ENCODE measurements around the gene RNGTT.
"Not testable (repeated sequence)": the region's sequence is repeated elsewhere in the genome, so short reads cannot be mapped to it uniquely, and the experiment has no call there.

The RNGTT gene

DNA sequence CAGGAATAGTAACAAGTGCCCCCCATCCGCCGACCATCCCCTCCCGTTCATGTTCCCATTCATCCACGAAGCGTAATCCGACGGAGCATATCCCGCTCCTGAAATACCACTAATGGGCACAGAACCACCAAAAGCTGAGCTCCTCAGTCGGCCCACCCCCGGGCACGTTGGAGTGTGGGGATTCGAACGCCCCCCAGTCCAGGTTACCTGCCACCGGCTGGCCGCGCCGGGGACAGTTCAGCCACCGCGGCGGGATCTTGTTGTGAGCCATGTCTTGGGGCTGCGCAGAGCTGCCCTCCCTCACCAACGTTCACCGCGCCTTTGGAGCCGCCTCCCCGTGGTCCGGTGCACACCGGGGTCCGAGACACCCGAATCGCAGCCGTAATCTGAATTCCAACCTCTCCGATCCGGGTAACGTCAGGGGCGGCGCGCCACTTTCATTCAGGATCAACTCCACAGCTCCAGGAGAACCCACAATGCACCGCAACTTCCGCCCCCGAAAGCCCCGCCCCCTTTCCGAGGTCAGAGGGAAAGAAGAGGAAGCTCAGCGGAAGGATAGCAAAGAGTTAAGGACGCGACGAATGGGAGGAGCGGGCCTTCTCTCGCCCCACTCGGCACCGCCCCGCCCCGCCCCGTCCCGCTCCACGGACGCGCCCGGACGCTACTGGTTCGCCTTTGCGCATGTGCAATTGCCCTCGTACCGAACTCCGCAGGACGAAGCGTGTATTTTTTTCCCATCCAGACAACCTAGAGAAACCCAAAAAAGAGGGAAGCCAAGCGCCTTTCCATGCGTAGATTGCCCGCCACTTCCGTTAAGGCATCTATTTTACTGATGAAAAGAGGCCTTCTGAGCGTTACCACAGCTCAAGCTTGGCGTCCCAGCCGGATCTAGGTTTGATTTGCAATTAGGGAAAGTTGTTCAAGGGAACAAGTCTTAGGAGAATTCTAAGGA is at the start of gene RNGTT:
Gene RNGTT, minus strand, starts transcription at position 480 of the 952 bp plus-strand sequence. Its CDS starts 209 bp downstream, at position 271.
- DNase-seq (ENCODE audit: low read depth in 2 of 2, low spot score in 1 of 2), result peak; percentile 95 to 96

DNA sequence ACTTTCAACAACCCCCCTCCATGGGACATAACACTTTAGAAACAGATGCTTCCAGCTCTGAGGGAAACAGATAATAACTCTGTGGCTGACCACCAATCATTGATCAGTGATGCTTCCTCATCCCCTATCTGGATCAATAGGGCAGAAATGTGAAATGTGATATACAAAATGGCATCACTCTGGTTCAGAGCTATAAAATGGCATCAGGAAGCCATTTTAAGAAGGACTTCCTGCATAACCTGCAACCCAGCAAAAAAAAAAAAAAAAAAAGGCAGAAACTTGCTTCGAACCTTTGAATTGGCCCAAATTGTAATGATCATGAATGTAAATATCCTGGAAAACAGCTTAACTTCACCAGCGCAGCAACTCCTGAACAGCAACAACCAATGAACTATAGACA is 48.0 kb upstream of the RNGTT start:
- no peak for DNase-seq (ENCODE audit: low read depth in 2 of 2, low spot score in 1 of 2)

DNA sequence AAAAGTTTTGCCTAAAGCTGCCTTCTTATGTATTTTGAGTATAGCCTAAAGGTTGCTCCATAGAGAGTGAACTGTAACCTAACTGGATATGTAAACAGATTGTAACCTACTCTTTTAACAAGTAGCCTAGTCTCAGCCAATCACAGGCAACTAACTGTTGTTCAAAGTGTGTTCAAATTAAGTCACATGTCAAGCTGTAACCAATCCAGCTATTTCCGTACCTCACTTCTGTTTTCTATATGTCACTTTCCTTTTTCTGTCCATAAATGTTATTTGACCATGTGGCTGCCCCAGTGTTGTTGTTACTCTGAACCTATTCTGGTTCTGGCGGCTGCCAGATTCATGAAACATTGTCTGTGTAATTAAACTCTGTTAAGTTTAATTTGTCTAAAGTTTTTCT is 47.4 kb upstream of the RNGTT start:
- no peak for DNase-seq (ENCODE audit: low read depth in 2 of 2, low spot score in 1 of 2)

DNA sequence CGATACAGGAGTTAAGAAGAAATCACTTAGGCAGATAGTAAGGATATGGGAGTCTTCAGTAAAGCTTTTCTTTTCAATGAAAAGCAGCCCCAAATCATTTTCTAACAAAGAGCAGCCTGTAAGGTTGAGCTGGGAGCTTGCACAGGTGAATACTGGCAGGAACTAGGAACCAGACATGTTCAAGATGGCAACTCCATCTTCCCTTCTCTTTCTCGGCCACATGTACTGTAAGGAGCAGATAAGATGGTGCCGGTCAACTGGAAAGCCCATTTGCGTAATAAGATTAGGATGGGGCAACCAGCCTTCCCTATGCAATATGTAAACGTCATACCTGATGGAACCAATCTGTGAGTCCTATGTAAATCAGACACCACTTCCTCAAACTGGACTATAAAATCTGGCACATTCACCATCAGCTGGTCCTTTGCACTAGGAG is 46.2 kb upstream of the RNGTT start:
- DNase-seq (ENCODE audit: low read depth in 2 of 2, low spot score in 1 of 2), result no peak

DNA sequence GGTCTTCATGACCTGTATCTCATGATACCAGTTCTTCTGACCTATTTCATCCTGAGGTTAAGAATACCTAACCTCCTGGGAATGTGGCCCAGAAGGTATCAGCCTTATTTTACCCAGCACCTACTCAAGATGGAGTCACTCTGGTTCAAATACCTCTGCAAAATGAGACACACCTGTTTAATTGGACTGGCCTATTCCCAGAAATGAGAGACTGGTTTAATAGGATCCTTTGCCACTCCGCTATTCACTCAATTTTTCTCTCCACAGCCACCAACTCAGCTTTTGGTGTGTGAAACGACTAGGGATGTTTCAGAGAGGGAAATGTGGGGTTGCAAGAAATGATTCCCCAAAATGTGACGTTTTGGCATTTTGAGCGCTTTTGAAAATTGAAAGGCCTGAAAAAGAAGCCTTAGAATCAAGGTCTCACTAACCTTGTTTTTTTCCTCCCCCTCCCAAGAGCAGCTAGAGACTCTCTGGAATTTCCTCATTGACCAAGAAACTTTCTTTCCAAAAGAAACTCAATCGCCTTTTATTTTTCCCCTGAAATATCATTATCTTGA is 45.5 kb upstream of the RNGTT start:
- no peak for DNase-seq (ENCODE audit: low read depth in 2 of 2, low spot score in 1 of 2)

DNA sequence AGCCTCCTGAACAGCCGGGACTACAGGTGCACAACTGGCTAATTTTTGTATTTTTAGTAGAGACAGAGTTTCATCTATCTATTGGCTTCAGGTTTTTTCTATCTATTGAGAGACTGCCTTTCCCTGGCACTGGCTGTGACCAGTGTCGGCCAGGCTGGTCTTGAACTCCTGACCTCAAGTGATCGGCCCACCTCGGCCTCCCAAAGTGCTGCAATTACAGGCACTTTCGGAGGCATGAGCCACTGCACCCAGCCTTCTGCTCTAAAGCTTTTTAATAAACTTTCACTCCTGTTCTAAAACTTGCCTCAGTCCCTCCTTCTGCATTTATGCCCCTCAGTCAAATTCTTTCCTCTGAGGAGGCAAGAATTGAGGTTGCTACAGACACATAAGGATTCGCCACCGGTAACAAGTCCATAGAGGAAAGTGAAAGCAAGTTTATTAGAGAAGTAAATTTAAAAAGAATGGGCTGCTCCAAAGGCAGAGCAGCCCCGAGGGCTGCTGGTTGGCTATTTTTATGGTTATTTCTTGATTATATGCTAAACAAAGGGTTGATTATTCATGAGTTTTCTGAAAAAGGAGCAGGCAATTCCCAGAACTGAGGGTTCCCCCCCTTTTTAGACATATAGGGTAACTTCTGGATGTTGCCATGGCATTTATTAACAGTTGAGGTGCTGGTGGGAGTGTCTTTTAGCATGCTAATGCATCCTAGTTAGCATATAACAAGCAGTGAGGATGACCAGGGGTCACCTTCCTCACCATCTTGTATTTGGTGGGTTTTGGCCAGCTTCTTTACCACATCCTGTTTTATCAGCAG is 44.8 kb upstream of the RNGTT start:
- no peak for DNase-seq (ENCODE audit: low read depth in 2 of 2, low spot score in 1 of 2)

DNA sequence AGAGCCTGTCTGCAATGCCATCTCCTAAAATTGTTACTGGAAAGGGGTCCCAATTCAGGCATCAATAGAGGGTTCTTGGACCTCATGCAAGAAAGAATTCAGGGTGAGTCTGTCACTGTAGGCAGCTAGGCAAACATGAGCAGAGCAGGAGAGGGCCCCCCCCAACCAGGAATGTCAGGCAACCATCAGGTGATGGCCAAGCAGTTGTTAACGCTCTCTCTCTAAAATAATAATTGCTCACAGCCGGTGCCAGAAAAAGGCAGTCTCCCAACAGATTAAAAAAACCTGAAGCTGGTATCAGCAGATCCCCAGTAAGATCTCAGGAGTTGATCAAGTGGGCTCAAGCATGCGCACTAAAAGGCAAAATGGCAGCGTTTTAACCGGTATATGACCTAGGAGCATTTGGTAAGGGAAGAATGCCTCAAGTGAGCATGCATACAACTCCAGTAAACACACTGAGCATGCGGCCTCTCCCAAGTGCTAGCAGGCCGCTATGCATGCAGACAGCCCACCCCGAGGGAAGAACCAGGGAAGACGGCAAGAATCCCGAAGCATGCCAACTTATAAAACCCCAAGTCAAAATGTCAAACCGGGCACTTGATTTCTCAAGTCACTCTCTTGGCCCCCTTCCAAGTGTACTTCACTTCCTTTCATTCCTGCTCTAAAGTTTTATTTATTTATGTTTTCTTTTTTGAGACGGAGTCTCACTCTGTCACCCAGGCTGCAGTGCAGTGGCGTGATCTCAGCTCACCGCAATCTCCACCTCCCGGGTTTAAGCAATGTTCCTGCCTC is 44.0 kb upstream of the RNGTT start:
- no peak for DNase-seq (ENCODE audit: low read depth in 2 of 2, low spot score in 1 of 2)

DNA sequence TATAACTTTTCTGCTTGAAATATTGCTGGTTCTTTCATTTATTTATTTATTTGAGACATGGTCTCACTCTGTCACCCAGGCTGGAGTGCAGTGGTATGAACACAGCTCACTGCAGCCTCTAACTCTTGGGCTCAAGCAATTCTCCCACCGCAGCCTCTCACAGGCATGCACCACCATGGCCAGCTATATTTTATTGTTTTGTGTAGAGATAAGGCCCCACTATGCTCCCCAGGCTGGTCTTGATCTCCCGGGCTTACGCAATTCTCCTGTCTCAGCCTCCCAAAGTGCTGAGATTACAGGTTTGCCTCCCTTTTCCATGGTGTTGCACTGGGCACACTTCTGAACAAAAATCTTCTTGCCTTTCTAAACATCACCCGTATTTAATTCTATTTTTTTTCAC is 39.1 kb upstream of the RNGTT start:
- no peak for DNase-seq (ENCODE audit: low read depth in 2 of 2, low spot score in 1 of 2)

DNA sequence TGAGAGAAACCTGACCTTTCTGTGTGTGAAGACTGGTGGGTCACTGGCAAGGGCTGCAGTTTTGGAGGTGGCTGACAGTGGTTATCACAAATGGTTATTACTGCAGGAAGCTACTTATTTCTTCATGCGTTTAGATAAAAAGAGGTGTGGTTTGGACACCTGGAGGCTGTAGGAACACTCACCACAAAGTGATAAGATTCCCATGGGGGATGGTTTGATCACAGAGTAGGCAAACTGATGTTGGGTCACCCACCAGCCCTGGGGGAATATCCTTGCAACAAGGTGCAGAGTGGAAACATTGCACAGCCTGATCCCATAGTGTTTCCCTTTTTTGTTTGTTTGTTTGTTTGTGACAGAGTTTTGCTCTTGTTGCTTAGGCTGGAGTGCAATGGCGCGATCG is 33.9 kb upstream of the RNGTT start:
- DNase-seq (ENCODE audit: low read depth in 2 of 2, low spot score in 1 of 2), result no peak

DNA sequence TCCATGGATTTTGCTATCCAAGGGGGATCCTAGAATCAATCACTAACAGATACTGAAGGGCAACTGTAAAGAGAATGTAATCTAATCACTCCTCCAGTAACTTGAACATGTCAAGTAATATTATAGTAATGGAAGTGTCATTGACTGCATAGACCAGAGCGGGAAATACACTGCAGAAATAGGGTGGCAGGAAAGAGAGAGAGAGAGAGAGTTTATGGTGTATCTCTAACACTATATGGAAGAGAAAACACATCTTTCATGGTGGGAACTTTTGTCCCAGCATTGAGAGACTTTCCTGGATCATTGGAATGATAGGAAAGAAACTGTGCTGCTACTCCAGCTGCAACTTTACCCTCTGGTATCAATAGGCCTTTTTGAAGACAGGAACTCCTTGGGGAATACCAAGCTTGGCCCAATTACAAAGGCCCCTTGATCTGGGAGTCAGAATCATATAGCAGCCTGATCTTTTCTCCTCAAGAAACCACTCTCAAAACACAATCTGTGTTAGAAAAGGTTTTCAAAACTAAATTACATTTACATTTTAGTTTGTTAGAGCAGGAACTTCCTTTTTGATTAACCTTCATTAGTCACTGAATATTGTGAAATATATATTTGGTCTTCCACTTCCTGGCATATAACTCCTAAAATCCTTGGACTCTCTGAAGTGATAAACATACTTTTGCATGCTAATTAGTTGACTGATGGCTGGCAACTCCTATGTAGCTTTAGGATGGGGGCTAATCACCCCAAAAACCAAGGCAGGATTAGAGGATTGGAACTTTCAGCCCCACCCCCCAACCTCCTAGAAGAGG is 29.5 kb upstream of the RNGTT start:
- DNase-seq (ENCODE audit: low read depth in 2 of 2, low spot score in 1 of 2), result no peak

DNA sequence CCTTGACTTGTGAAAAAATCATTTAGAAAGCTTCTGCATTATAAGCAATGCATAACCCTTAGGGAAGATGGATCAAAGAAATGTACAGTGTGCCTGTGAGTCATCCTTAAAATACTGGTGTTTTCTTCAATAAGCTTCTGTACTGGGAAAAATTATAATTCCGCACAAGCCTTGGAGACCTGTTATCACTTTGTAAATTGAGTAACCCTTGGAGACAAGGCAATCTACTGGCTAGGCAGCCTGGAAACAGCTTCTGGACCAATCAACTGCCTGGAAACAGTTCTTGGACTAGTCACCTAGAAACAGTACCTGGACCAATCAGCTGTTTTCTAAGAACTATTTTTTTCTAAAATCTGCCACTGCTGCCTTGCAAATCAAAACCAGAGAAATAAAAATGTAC is 25.8 kb upstream of the RNGTT start:
- no peak for DNase-seq (ENCODE audit: low read depth in 2 of 2, low spot score in 1 of 2)

DNA sequence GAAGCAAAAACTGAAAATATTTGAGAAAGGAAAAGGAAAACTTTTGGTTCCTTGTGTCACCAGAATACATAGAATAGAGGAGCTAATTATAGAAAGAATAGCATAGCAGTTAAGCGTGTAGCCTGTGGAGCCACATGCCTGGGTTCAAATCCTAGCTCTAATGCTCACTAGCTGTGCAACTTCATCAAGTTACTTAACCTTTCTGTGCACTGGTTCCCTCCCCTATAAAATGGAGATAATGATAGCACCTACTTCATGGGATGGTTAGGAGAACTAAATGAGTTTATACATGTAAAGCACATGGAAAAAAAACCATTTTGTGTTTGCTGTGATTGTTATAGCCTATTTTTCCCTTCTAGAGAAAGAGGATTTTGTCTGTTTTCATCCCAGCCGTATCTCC is 24.5 kb upstream of the RNGTT start:
- no peak for DNase-seq (ENCODE audit: low read depth in 2 of 2, low spot score in 1 of 2)

DNA sequence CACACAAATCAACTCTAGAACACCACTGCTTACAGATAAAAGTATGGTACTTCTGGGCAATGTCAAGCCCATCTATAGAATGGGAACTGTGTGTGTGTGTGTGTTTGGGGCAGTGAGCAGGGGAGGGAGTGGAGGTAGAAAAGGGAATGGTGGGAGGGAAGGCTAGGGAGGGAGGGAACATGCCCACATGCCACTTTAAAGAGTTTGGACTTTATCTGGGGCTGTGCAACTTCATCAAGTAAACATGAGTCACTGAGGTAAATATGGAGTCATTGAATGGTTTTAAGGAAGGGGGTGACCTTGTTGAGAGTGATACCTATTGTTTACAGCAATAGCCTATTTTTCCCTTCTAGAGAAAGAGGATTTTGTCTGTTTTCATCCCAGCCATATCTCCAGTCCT is 22.5 kb upstream of the RNGTT start:
- DNase-seq (ENCODE audit: low read depth in 2 of 2, low spot score in 1 of 2), result no peak

DNA sequence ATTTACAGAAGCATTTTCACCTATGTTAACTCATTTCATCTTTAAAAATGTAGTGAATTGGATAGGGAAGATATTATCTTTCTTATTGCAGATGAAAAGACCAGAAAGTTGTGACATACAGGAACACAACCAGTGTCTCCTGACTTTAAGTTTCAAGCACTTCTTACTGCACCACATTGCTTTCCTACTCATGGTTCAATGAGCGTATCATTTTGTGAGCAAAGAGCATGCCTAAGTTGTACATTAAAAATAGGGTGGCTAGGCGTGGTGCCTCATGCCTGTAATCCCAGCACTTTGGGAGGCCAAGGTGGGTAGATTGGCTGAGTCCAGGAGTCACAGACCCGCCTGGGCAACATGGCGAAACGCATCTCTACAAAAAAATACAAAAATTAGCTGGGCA is 21.2 kb upstream of the RNGTT start:
- DNase-seq (ENCODE audit: low read depth in 2 of 2, low spot score in 1 of 2), result no peak

DNA sequence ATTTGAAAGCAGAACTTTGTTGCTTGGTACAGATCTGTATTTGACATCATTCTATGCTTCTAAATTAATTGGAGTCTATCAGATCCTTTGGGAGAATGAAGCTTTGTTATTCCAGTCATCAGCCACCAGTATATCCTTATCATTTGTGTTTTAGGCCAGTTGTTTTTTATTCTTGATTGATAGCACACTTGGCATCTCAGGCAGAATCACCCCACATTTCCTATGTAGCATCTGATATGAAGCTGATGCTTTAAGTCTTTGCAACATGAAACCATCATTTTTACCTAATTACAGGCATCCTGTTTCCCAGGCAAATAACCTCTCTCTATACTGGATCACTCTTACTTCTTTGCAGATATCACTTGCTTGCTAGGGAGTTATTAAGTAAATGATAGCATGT is 20.7 kb upstream of the RNGTT start:
- DNase-seq (ENCODE audit: low read depth in 2 of 2, low spot score in 1 of 2), result no peak

DNA sequence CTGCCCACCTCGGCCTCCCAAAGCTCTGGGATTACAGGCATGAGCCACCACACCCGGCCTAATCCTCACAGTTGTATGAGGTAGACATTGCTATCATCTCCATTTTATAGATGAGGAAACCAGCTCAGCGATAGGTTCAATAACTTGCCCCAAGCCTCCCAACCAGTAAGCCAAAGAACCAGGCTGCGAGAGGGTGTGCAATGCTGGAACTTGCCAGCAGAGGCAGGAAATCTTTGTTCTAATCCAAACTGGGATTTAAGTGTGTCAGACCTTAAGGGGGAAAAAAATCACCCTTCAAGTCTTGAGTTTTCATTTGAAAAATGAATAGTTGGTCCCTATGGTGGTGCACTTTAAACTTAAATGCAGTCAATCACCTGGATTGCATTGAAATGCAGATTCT is 20.1 kb upstream of the RNGTT start:
- DNase-seq (ENCODE audit: low read depth in 2 of 2, low spot score in 1 of 2), result no peak

DNA sequence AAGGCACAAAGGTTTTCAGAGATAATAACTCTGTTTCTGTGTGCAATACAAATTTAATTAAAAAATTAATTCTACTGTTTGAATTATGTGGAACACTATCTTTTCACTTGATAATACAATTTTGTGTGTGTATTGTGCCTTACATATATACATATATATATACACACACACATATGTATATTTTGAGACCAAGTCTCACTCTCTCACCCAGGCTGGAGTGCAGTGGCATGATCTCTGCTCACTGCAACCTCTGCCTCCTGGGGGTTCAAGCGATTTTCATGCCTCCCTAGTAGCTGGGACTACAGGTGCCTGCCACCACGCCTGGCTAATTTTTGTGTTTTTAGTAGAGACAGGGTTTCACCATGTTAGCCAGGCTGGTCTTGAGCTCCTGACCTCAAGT is 19.7 kb upstream of the RNGTT start:
- DNase-seq (ENCODE audit: low read depth in 2 of 2, low spot score in 1 of 2), result not testable (repeated sequence)

DNA sequence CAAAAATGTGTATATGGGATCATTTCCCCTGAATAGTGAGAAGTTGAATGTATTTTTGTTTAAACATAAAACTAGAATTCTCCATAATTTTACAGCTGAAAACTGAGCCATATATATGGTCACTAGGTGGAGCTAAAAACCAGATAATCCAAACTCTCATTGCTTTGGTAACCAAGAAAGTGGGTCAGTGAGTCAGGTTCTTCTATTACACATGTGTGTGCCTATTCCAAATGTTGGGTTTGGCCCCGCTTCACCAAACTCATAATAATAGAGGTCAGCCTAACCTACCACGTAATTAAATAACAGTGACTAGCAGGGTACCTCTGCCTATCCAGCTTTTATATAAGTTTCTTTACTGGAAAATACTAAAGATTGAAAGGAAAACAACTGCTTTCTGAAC is 19.3 kb upstream of the RNGTT start:
- no peak for DNase-seq (ENCODE audit: low read depth in 2 of 2, low spot score in 1 of 2)

DNA sequence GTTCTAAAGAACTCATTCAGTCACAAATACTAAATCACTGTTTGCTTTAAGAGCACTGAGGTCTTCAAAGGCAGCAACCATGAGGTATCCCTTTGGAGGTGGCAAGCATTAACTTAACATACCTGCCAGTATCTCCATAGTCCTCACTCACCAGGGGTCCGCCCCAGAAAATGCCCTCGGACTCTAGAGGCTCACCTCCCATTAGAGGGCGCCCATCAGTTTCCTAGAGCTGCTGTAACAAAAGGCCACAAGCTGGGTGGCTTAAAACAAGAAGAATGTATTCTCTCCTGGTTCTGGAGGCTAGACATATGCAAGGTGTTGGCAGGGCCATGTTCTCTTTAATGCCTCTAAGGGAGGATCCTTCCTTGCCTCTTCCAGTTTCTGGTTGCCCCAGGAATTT is 12.0 kb upstream of the RNGTT start:
- DNase-seq (ENCODE audit: low read depth in 2 of 2, low spot score in 1 of 2), result no peak
